Neutrophil (primary cell): Measurements from ENCODE around the gene TMEM272.
"Not testable (repeated sequence)": the region's sequence is repeated elsewhere in the genome, so short reads cannot be mapped to it uniquely, and the experiment has no call there.

Experiments
- H3K27ac ChIP-seq: fragments of 200-600 bp; sonication (generic); 2 replicates; pipeline ENCODE4 v1.5.1; 2016; ENCODE audit warnings: mild to moderate bottlenecking, moderate library complexity
- H3K27me3 ChIP-seq: fragments of 200-600 bp; sonication (generic); 2 replicates; pipeline ENCODE4 v1.6.0; 2016; ENCODE audit warnings: mild to moderate bottlenecking
- H3K36me3 ChIP-seq: fragments of 200-600 bp; sonication (generic); 2 replicates; pipeline ENCODE4 v1.5.1; 2017
- H3K4me1 ChIP-seq, 2 experiments: fragments of 200-600 bp in 1 of 2; sonication (generic) in 1 of 2; 1 replicate in 1 of 2; 2 replicates in 1 of 2; pipeline versions ENCODE4 v1.5.1 to v1.6.1; 2013 to 2016; ENCODE audit warnings: low read depth in 1 of 2, low read length in 1 of 2, mild to moderate bottlenecking in 1 of 2, moderate library complexity in 1 of 2; ENCODE audit not compliant: control insufficient read depth in 1 of 2, insufficient read depth in 1 of 2
- H3K4me3 ChIP-seq, 2 experiments: fragments of 200-600 bp in 1 of 2; sonication (generic) in 1 of 2; 1 replicate in 1 of 2; 2 replicates in 1 of 2; pipeline ENCODE4 v1.5.1; 2013 to 2016; ENCODE audit warnings: low read depth in 1 of 2, low read length in 1 of 2, mild to moderate bottlenecking in 1 of 2, moderate library complexity in 1 of 2
- H3K9me3 ChIP-seq: fragments of 200-600 bp; sonication (generic); 2 replicates; pipeline ENCODE4 v1.5.1; 2016
- CTCF ChIP-seq: fragments of 200-600 bp; sonication (generic); IDR thresholded peaks from 2 replicates; pipeline ENCODE4 v1.5.1; 2016; ENCODE audit warnings: antibody characterized with exemption

TMEM272 gene

DNA sequence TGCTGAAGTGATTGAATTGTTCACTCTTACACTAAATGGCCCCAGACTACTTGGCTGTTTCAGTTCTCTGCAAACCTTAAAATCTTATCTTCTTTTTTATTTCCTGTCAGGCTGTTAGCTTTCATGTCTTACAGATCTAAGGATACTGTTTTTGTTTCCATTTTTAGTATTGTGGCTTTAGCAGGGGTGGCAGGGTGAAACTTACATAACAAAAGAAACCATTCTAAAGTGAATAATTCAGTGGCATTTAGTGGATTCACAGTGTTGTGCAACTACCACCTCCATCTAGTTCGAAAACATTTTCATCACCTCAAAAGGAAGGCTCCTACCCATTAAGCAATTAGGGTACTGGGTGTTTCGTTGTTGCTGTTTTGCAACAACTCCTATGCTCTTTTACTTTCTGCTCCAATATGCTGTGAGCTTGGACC, 19.8 kb downstream of the TMEM272 start:
- H3K36me3 ChIP-seq = no peaks in the 10 kb centered on the region
- H3K4me3 ChIP-seq = peak overlapping the region; percentile 56
- no peaks in the 10 kb centered on the region for H3K27me3 ChIP-seq
- peak; percentile 17 for TF ChIP-seq CTCF
- no peaks in the 10 kb centered on the region for H3K9me3 ChIP-seq
- peak overlapping the region; percentile 97 for H3K27ac ChIP-seq
- H3K4me1 ChIP-seq = peaks cover 100% of the 10 kb centered on the region in 2 experiments

GRCh38 chr13:51824712-51825111, 20.3 kb downstream of the TMEM272 start:
- peaks cover 100% of the 10 kb centered on the region in 2 experiments for H3K4me1 ChIP-seq
- peak overlapping the region; percentile 56 for H3K4me3 ChIP-seq
- not testable (repeated sequence) for H3K27me3 ChIP-seq, H3K36me3 ChIP-seq, H3K9me3 ChIP-seq
- H3K27ac ChIP-seq = peak overlapping the region; percentile 97

GRCh38 chr13:51823863-51824262, 21.1 kb downstream of the TMEM272 start:
- peaks cover 100% of the 10 kb centered on the region in 2 experiments for H3K4me1 ChIP-seq
- H3K36me3 ChIP-seq = no peaks in the 10 kb centered on the region
- peak overlapping the region in 1 of 2 experiments; percentile 56 for H3K4me3 ChIP-seq
- no peak for TF ChIP-seq CTCF
- H3K9me3 ChIP-seq = no peaks in the 10 kb centered on the region
- H3K27me3 ChIP-seq = no peaks in the 10 kb centered on the region
- peak overlapping the region; percentile 97 for H3K27ac ChIP-seq

GRCh38 chr13:51823359-51823758, 21.6 kb downstream of the TMEM272 start:
- H3K27me3 ChIP-seq = no peaks in the 10 kb centered on the region

DNA sequence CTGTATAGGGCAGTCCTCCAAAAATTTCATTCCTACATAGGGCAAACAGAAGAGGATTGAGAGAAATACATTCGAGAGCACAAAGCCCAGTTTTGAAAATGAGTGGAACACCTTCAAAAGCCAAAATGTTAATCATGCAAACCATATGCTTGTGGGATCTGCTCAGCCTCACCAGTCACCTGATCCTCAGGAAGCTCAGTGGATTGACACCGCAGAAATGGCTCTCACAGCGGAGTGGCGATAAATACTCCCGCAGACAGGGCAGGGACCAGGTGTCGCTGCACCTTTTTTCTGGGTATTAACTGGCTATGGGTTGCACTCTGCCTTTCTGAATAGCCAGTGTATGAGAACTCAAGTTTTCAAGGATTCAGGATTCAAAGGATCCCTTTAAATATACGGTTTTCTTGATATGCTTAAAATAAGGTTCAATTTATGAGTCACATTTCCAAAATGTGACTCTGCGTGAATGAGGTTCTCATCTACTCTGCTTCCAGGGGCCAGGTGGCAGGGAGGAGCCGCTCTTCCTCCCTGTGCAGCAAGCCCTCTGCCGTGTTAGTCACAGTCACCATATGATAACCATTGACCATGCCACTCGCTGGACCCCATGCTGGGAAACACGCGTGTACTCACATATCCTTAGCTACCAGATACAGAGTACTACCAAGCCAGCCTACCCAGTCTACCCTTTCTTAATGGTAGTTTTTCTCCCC, 22.7 kb downstream of the TMEM272 start:
- peak overlapping the region; percentile 97 for H3K27ac ChIP-seq

More at GRCh38 chr13:51823359-51823758, 21.6 kb downstream of the TMEM272 start:
- Histone ChIP-seq H3K4me1 (peaks cover 100% of the 10 kb centered on the region in 2 experiments), H3K36me3 (no peaks in the 10 kb centered on the region), H3K4me3 (peak overlapping the region in 1 of 2 experiments; percentile 56), H3K9me3 (no peaks in the 10 kb centered on the region), H3K27ac (peak overlapping the region; percentile 97)
- TF ChIP-seq CTCF = no peak

More for the DNA sequence above, 22.7 kb downstream of the TMEM272 start:
- H3K27me3 ChIP-seq = no peaks in the 10 kb centered on the region
- no peak for TF ChIP-seq CTCF
- no peaks in the 10 kb centered on the region for H3K36me3 ChIP-seq
- peaks cover 100% of the 10 kb centered on the region in 2 experiments for H3K4me1 ChIP-seq
- no peaks in the 10 kb centered on the region for H3K9me3 ChIP-seq
- H3K4me3 ChIP-seq = peak overlapping the region; percentile 51 to 56
